Sigmoid colon (tissue), 7 donors: Measurements from ENCODE around the gene ZDHHC16. TPM values are rescaled to one million over a fixed set of nuclear protein-coding genes. Genes with fewer than 3 reads are reported as not detected.

Experiments
- DNase-seq: peaks from one replicate; pipeline ENCODE4 v3.0.0-alpha.2; 2019
- H3K27ac ChIP-seq, 4 donors: fragments of 200-600 bp; sonication (generic); one replicate each; pipeline ENCODE4 v1.5.1; 2016 to 2019; ENCODE audit warnings: mild to moderate bottlenecking in 1 of 4
- H3K27me3 ChIP-seq, 3 donors: fragments of 200-600 bp; sonication (generic); one replicate each; pipeline ENCODE4 v1.5.1; 2019; ENCODE audit warnings: mild to moderate bottlenecking in 1 of 3
- H3K36me3 ChIP-seq, 4 donors: fragments of 200-600 bp; sonication (generic); one replicate each; pipeline ENCODE4 v1.5.1; 2016 to 2019
- H3K4me1 ChIP-seq, 4 donors: fragments of 200-600 bp; sonication (generic); one replicate each; pipeline ENCODE4 v1.5.1; 2017 to 2019
- H3K4me3 ChIP-seq, 4 donors: fragments of 200-600 bp; sonication (generic); one replicate each; pipeline ENCODE4 v1.5.1; 2017 to 2019; ENCODE audit warnings: mild to moderate bottlenecking in 2 of 4, moderate library complexity in 1 of 4
- H3K9me3 ChIP-seq, 4 donors: fragments of 200-600 bp in 3 of 4; sonication (generic) in 3 of 4; one replicate each; pipeline versions ENCODE4 v1.5.1 to v1.6.1; 2013 to 2019
- EP300 ChIP-seq, 4 donors: sonication (generic); formaldehyde crosslinking; IDR thresholded peaks; one replicate each; pipeline ENCODE4 v1.6.1; 2017; ENCODE audit warnings: antibody characterized with exemption in 4 of 4
- POLR2A ChIP-seq, 2 donors: fragments of 450-650 bp; IDR thresholded peaks; one replicate each; pipeline ENCODE4 v1.6.1; 2016; ENCODE audit warnings: antibody characterized with exemption in 2 of 2, mild to moderate bottlenecking in 2 of 2, moderate library complexity in 2 of 2
- POLR2AphosphoS5 ChIP-seq, 4 donors: sonication (generic); formaldehyde crosslinking; IDR thresholded peaks; one replicate each; pipeline ENCODE4 v1.6.1; 2017; ENCODE audit warnings: antibody characterized with exemption in 4 of 4
- WGBS, 2 donors: extraction: QIAGEN DNeasy Blood & Tissue Kit; methylation state at CpG; one replicate each; pipeline ENCODE4 v1.1.7; 2013; 5-methylcytosine and 5-hydroxymethylcytosine counted together
- intact Hi-C: fragments of 100-400 bp; cut with DNase I; formaldehyde crosslinking; loops from one replicate; pipeline ENCODE4 v1.15.1; 2023
- polyA plus RNA-seq, 3 donors: library from polyadenylated mRNA; stranded (reverse); fragments of 200-250 nt; gene quantifications; one replicate each; pipeline ENCODE4 v1.2.3, GENCODE V29; 2013
- small RNA-seq, 3 donors: library from RNA; depleted of rRNA; stranded (forward); fragments of <200 nt; gene quantifications; one replicate each; pipeline ENCODE3, GENCODE V24; 2016
- total RNA-seq, 4 donors: library from RNA; depleted of rRNA; stranded (reverse); fragments of >200 nt; gene quantifications; one replicate each; pipeline ENCODE4 v1.1.0, GENCODE V29; 2016
- donor health status: healthy with polysubstance abuse.
- donor health status: Bipolar disorder and iron deficiency.
- donor health status: healthy.

ZDHHC16 gene
- total and polyA plus RNA-seq, 7 donors, result 15.7 to 36.3 (median 22.9) TPM

- Histone ChIP-seq H3K36me3 (no peaks in the 10 kb centered on the region), H3K4me1 (peaks cover 0 to 4% (median 0%) of the 10 kb centered on the region in 4 donors), H3K27ac (no peak overlapping the region), H3K9me3 (no peaks in the 10 kb centered on the region), H3K27me3 (no peaks in the 10 kb centered on the region), H3K4me3 (no peak overlapping the region)
- intact Hi-C loops, result no loop called here
- no peak for TF ChIP-seq POLR2AphosphoS5 (IDR thresholded peaks at IDR 0.05)
- TF ChIP-seq EP300 (IDR thresholded peaks at IDR 0.05), result no peak
- no peak for TF ChIP-seq POLR2A (IDR thresholded peaks at IDR 0.05)
- DNase-seq, result no peak
- 69 to 81% methylated on average over 3 of the region's 3 CpGs for WGBS, 2 donors
Measured at GRCh38 chr10:97506199-97506991, 60.4 kb downstream of the ZDHHC16 start.

Small RNAs within 50 kb of the gene (small RNA-seq; reads per million reads assigned to genes)
- 0 reads per million in 3 donors for gene RF00019

Other genes with a start within 250 kb of the ZDHHC16 start
- 1 to 10 TPM; 4.2 to 9.1 (median 7.3) TPM for gene ARHGAP19, start 153.5 kb upstream of the ZDHHC16 start, total RNA-seq
- 1 to 10 TPM; 3.0 to 6.0 (median 4.8) TPM for gene ARHGAP19, start 153.5 kb upstream of the ZDHHC16 start, polyA plus RNA-seq
- 1 to 10 TPM; 4.1 to 7.1 (median 5.1) TPM for gene FRAT1, start 126.9 kb upstream of the ZDHHC16 start, total RNA-seq
- 1 to 10 TPM; 2.8 to 5.0 (median 3.0) TPM for gene FRAT1, start 126.9 kb upstream of the ZDHHC16 start, polyA plus RNA-seq
- gene FRAT2, start 111.4 kb upstream of the ZDHHC16 start, total RNA-seq, result 10 to 100 TPM; 11.9 to 18.9 (median 15.7) TPM
- 10 to 100 TPM; 23.4 to 31.0 (median 24.6) TPM for gene FRAT2, start 111.4 kb upstream of the ZDHHC16 start, polyA plus RNA-seq
- gene RRP12, start 44.8 kb upstream of the ZDHHC16 start, total RNA-seq, result 10 to 100 TPM in 2 of 4 donors, 1 to 10 TPM in 2; 5.9 to 17.4 (median 9.8) TPM
- gene RRP12, start 44.8 kb upstream of the ZDHHC16 start, polyA plus RNA-seq, result 10 to 100 TPM in 1 of 3 donors, 1 to 10 TPM in 2; 3.2 to 18.8 (median 7.8) TPM
- gene PGAM1, start 20.0 kb upstream of the ZDHHC16 start, total RNA-seq, result 100 to 1,000 TPM; 188 to 306 (median 224) TPM
- 100 to 1,000 TPM; 195 to 363 (median 303) TPM for gene PGAM1, start 20.0 kb upstream of the ZDHHC16 start, polyA plus RNA-seq
- 10 to 100 TPM; 29.1 to 40.0 (median 38.7) TPM for gene EXOSC1, start 169 bp upstream of the ZDHHC16 start, total RNA-seq
- gene EXOSC1, start 169 bp upstream of the ZDHHC16 start, polyA plus RNA-seq, result 10 to 100 TPM; 35.4 to 42.6 (median 36.8) TPM
- 10 to 100 TPM; 37.9 to 79.8 (median 57.9) TPM for gene MMS19, start 52.2 kb downstream of the ZDHHC16 start, total RNA-seq
- gene MMS19, start 52.2 kb downstream of the ZDHHC16 start, polyA plus RNA-seq, result 10 to 100 TPM; 29.4 to 48.9 (median 34.2) TPM
- 1 to 10 TPM; 4.3 to 7.9 (median 7.4) TPM for gene UBTD1, start 52.7 kb downstream of the ZDHHC16 start, total RNA-seq
- gene UBTD1, start 52.7 kb downstream of the ZDHHC16 start, polyA plus RNA-seq, result 1 to 10 TPM; 2.3 to 5.9 (median 5.4) TPM
- under 1 TPM in 1 of 4 donors, not detected in 3; 0.49 TPM for gene ANKRD2, start 126.6 kb downstream of the ZDHHC16 start, total RNA-seq
- 1 to 10 TPM in 1 of 3 donors, under 1 TPM in 1, not detected in 1; 0.31 to 1.2 TPM for gene ANKRD2, start 126.6 kb downstream of the ZDHHC16 start, polyA plus RNA-seq
- under 1 TPM in 1 of 4 donors, not detected in 3; 0.71 TPM for gene HOGA1, start 138.2 kb downstream of the ZDHHC16 start, total RNA-seq
- gene HOGA1, start 138.2 kb downstream of the ZDHHC16 start, polyA plus RNA-seq, result 1 to 10 TPM in 1 of 3 donors, under 1 TPM in 1, not detected in 1; 0.26 to 1.2 TPM
- gene C10orf62, start 143.5 kb downstream of the ZDHHC16 start, total RNA-seq, result not detected
- gene C10orf62, start 143.5 kb downstream of the ZDHHC16 start, polyA plus RNA-seq, result not detected
- 10 to 100 TPM in 1 of 4 donors, 1 to 10 TPM in 2, under 1 TPM in 1; 0.83 to 23.4 (median 5.4) TPM for gene MORN4, start 187.3 kb downstream of the ZDHHC16 start, total RNA-seq
- gene MORN4, start 187.3 kb downstream of the ZDHHC16 start, polyA plus RNA-seq, result 1 to 10 TPM; 1.2 to 2.5 (median 2.5) TPM
- gene PI4K2A, start 194.5 kb downstream of the ZDHHC16 start, total RNA-seq, result 10 to 100 TPM; 13.3 to 19.3 (median 13.9) TPM
- 1 to 10 TPM; 8.1 to 9.0 (median 8.9) TPM for gene PI4K2A, start 194.5 kb downstream of the ZDHHC16 start, polyA plus RNA-seq
- gene AVPI1, start 241.1 kb downstream of the ZDHHC16 start, total RNA-seq, result 10 to 100 TPM; 10.5 to 16.1 (median 12.2) TPM
- gene AVPI1, start 241.1 kb downstream of the ZDHHC16 start, polyA plus RNA-seq, result 10 to 100 TPM; 22.6 to 58.3 (median 31.8) TPM